ENCODE results near the gene MBNL3. TPM values are rescaled to one million over a fixed set of nuclear protein-coding genes. Genes with fewer than 3 reads are reported as not detected.

The MBNL3 gene
- polyA plus RNA-seq, 1 of the 3 experiments (the other 2 are of a cell fraction), result 0.21 TPM

GRCh38 chrX:132407691-132408090 lies 81.1 kb downstream of the MBNL3 start:
- no peaks in the 10 kb centered on the region for H4K20me1 ChIP-seq (ENCODE audit: insufficient read depth)
- no peak for DNase-seq
- no peaks in the 10 kb centered on the region for H3K79me2 ChIP-seq (ENCODE audit: insufficient read depth)
- H3K27ac ChIP-seq (ENCODE audit: low read depth in 2 of 2, low read length in 1 of 2), result no peak overlapping the region
- ChIA-PET POLR2A (no interaction called here), CTCF (no interaction called here)
- no peaks in the 10 kb centered on the region for H3K36me3 ChIP-seq (replicated peaks in 1 of 2; ENCODE audit: control insufficient read depth in 1 of 2, insufficient read depth in 2 of 2, low read length in 1 of 2)
- H3K9me3 ChIP-seq, result no peaks in the 10 kb centered on the region
- 34% methylated on average over 1 of the region's 1 CpG for WGBS (ENCODE audit: low lambda C conversion rate)
- peaks cover 8% of the 10 kb centered on the region; the same call in 1 of the 2 replicates for H3K27me3 ChIP-seq (ENCODE audit: insufficient read depth)
- no peak overlapping the region for H3K4me3 ChIP-seq (ENCODE audit: low read depth in 2 of 2, low read length in 1 of 2)
- TF ChIP-seq EZH2phosphoT487 (IDR thresholded peaks at IDR 0.05; ENCODE audit: borderline replicate concordance, low read depth) (no peak), SIN3A (IDR thresholded peaks at IDR 0.05; ENCODE audit: borderline replicate concordance, low read depth, low read length) (no peak)
- H3F3A ChIP-seq (replicated peaks; ENCODE audit: insufficient read depth), result no peaks in the 10 kb centered on the region
- H3K9me2 ChIP-seq, result no peaks in the 10 kb centered on the region
- no peak overlapping the region for H3K4me2 ChIP-seq
- H2AFZ ChIP-seq (ENCODE audit: low read depth), result no peak overlapping the region
- no peak overlapping the region for H3K9ac ChIP-seq
- no peaks in the 10 kb centered on the region for H3K4me1 ChIP-seq (ENCODE audit: control insufficient read depth in 1 of 2, insufficient read depth in 2 of 2, low read depth in 1 of 2, low read length in 1 of 2)

GRCh38 chrX:132406106-132406505 lies 82.7 kb downstream of the MBNL3 start:
- H4K20me1 ChIP-seq (ENCODE audit: insufficient read depth), result no peaks in the 10 kb centered on the region

GRCh38 chrX:132404266-132404665 lies 84.6 kb downstream of the MBNL3 start:
- Histone ChIP-seq H3K4me1 (ENCODE audit: control insufficient read depth in 1 of 2, insufficient read depth in 2 of 2, low read depth in 1 of 2, low read length in 1 of 2) (no peaks in the 10 kb centered on the region), H3K9me3 (no peaks in the 10 kb centered on the region), H3K9me2 (no peaks in the 10 kb centered on the region), H4K20me1 (ENCODE audit: insufficient read depth) (no peaks in the 10 kb centered on the region), H3K79me2 (ENCODE audit: insufficient read depth) (no peaks in the 10 kb centered on the region), H3K36me3 (replicated peaks in 1 of 2; ENCODE audit: control insufficient read depth in 1 of 2, insufficient read depth in 2 of 2, low read length in 1 of 2) (no peaks in the 10 kb centered on the region), H3K4me2 (no peak overlapping the region), H2AFZ (ENCODE audit: low read depth) (no peak overlapping the region), H3K4me3 (ENCODE audit: low read depth in 2 of 2, low read length in 1 of 2) (no peak overlapping the region), H3F3A (replicated peaks; ENCODE audit: insufficient read depth) (no peaks in the 10 kb centered on the region), H3K27me3 (ENCODE audit: insufficient read depth) (no peaks in the 10 kb centered on the region), H3K9ac (no peak overlapping the region), H3K27ac (ENCODE audit: low read depth in 2 of 2, low read length in 1 of 2) (no peak overlapping the region)
- DNase-seq, result no peak
- WGBS (ENCODE audit: low lambda C conversion rate), result 41% methylated on average over 5 of the region's 5 CpGs
- CTCF ChIA-PET, result interaction anchor here (1.1 kb wide), 1 partner anchor 19 kb away, joined by 3 read pairs; no protein-coding TSS in a partner anchor
- POLR2A ChIA-PET, result no interaction called here
- TF ChIP-seq USF1 (IDR thresholded peaks at IDR 0.05; ENCODE audit: borderline replicate concordance, low read depth), result no peak

More at GRCh38 chrX:132406106-132406505, 82.7 kb downstream of the MBNL3 start:
- Histone ChIP-seq H3K79me2 (ENCODE audit: insufficient read depth) (no peaks in the 10 kb centered on the region), H3K27ac (ENCODE audit: low read depth in 2 of 2, low read length in 1 of 2) (no peak overlapping the region), H3K4me3 (ENCODE audit: low read depth in 2 of 2, low read length in 1 of 2) (no peak overlapping the region), H3K4me1 (ENCODE audit: control insufficient read depth in 1 of 2, insufficient read depth in 2 of 2, low read depth in 1 of 2, low read length in 1 of 2) (no peaks in the 10 kb centered on the region), H2AFZ (ENCODE audit: low read depth) (no peak overlapping the region), H3K9ac (no peak overlapping the region), H3K9me2 (no peaks in the 10 kb centered on the region), H3K36me3 (replicated peaks in 1 of 2; ENCODE audit: control insufficient read depth in 1 of 2, insufficient read depth in 2 of 2, low read length in 1 of 2) (no peaks in the 10 kb centered on the region), H3K4me2 (no peak overlapping the region), H3F3A (replicated peaks; ENCODE audit: insufficient read depth) (no peaks in the 10 kb centered on the region), H3K9me3 (no peaks in the 10 kb centered on the region), H3K27me3 (ENCODE audit: insufficient read depth) (no peaks in the 10 kb centered on the region)
- DNase-seq, result no peak
- POLR2A ChIA-PET, result no interaction called here
- TF ChIP-seq JUND (IDR thresholded peaks at IDR 0.05), result no peak
- no peak for TF ChIP-seq TAF1 (IDR thresholded peaks at IDR 0.05; ENCODE audit: borderline replicate concordance, low read depth, low read length)
- no peak for TF ChIP-seq RFX5 (IDR thresholded peaks at IDR 0.05; ENCODE audit: low read length)
- no peak for TF ChIP-seq YY1 (IDR thresholded peaks at IDR 0.05; ENCODE audit: low read depth)
- TF ChIP-seq MEF2A (IDR thresholded peaks at IDR 0.05; ENCODE audit: borderline replicate concordance, low read depth), result no peak
- CTCF ChIA-PET, result no interaction called here
- WGBS (ENCODE audit: low lambda C conversion rate), result 71% methylated on average over 9 of the region's 9 CpGs
